Epidermal melanocyte (primary cell): Measurements from ENCODE around the gene JOSD2.
"Not testable (repeated sequence)": the region's sequence is repeated elsewhere in the genome, so short reads cannot be mapped to it uniquely, and the experiment has no call there.

ENCODE experiments used
- DNase-seq: peaks from one replicate; pipeline ENCODE4 v3.0.0; 2011; ENCODE audit warnings: low spot score; ENCODE audit not compliant: insufficient read length

Gene JOSD2

GRCh38 chr19:50478901-50479715 lies 31.9 kb downstream of the JOSD2 start:
- DNase-seq: no peak

- no peak for DNase-seq
Observed at GRCh38 chr19:50477751-50478515, 33.1 kb downstream of the JOSD2 start.

- DNase-seq: no peak
Observed at GRCh38 chr19:50476907-50477238, 34.1 kb downstream of the JOSD2 start.

- DNase-seq: peak; percentile 99
Observed at GRCh38 chr19:50476224-50476906, 34.6 kb downstream of the JOSD2 start, which contains the start of the genes EMC10 and GARIN5A. Gene EMC10, plus strand, starts transcription at chr19:50476507. Its CDS starts 38 bp downstream, at chr19:50476545. Gene GARIN5A, minus strand, starts transcription at chr19:50476848. Its CDS starts 460 bp downstream, at chr19:50476388.

- no peak for DNase-seq
Observed at GRCh38 chr19:50475736-50476223, 35.2 kb downstream of the JOSD2 start.

GRCh38 chr19:50475101-50475568 lies 35.9 kb downstream of the JOSD2 start:
- DNase-seq: no peak

- DNase-seq: not testable (repeated sequence)
Observed at GRCh38 chr19:50473336-50473735, 37.7 kb downstream of the JOSD2 start.

- DNase-seq: no peak
Observed at GRCh38 chr19:50468818-50469217, 42.2 kb downstream of the JOSD2 start.

- no peak for DNase-seq
Observed at GRCh38 chr19:50467566-50467965, 43.4 kb downstream of the JOSD2 start.

- DNase-seq: no peak
Observed at GRCh38 chr19:50466706-50467039, 44.3 kb downstream of the JOSD2 start.

GRCh38 chr19:50465986-50466705 lies 44.8 kb downstream of the JOSD2 start:
- DNase-seq: no peak

GRCh38 chr19:50465000-50465399 lies 46.0 kb downstream of the JOSD2 start:
- DNase-seq: no peak

- no peak for DNase-seq
Observed at GRCh38 chr19:50464348-50464747, 46.6 kb downstream of the JOSD2 start.

GRCh38 chr19:50462970-50463369 lies 48.0 kb downstream of the JOSD2 start:
- DNase-seq: no peak

GRCh38 chr19:50461066-50461875 lies 49.7 kb downstream of the JOSD2 start:
- DNase-seq: peak; percentile 98

- DNase-seq: no peak
Observed at GRCh38 chr19:50460161-50460765, 50.7 kb downstream of the JOSD2 start.

- no peak for DNase-seq
Observed at GRCh38 chr19:50459638-50460037, 51.4 kb downstream of the JOSD2 start.

- DNase-seq: no peak
Observed at GRCh38 chr19:50459067-50459456, 51.9 kb downstream of the JOSD2 start.

- DNase-seq: no peak
Observed at GRCh38 chr19:50458396-50459066, 52.5 kb downstream of the JOSD2 start.
